Mesothelial cell of epicardium (in vitro differentiated cells): ENCODE measurements around the gene DNAJC7. TPM values are rescaled to one million over a fixed set of nuclear protein-coding genes. Genes with fewer than 3 reads are reported as not detected.
"Not testable (repeated sequence)": the region's sequence is repeated elsewhere in the genome, so short reads cannot be mapped to it uniquely, and the experiment has no call there.

ENCODE experiments used
- DNase-seq, 2 experiments: peaks; one replicate each; pipeline ENCODE4 v3.0.0; 2021; ENCODE audit warnings: low spot score in 2 of 2; ENCODE audit not compliant: unreplicated experiment in 2 of 2
- H3K27ac Mint-ChIP-seq: 2 replicates; pipeline ENCODE4 v1.8.0; 2021; ENCODE audit warnings: mixed read lengths
- H3K27me3 Mint-ChIP-seq: 2 replicates; pipeline ENCODE4 v1.8.0; 2021; ENCODE audit warnings: low read depth, mixed read lengths
- H3K36me3 Mint-ChIP-seq: 2 replicates; pipeline ENCODE4 v1.8.0; 2021; ENCODE audit warnings: mixed read lengths
- H3K4me1 Mint-ChIP-seq: 2 replicates; pipeline ENCODE4 v1.8.0; 2021; ENCODE audit warnings: mixed read lengths
- H3K4me3 Mint-ChIP-seq: 2 replicates; pipeline ENCODE4 v1.8.0; 2021; ENCODE audit warnings: mild to moderate bottlenecking, moderate library complexity, mixed read lengths
- H3K9me3 Mint-ChIP-seq: 2 replicates; pipeline ENCODE4 v1.8.0; 2021; ENCODE audit warnings: mixed read lengths
- CTCF ChIP-seq: fragments of 200-600 bp; sonication (generic); IDR thresholded peaks from one replicate; pipeline ENCODE4 v1.5.0; 2021; ENCODE audit warnings: antibody characterized with exemption; ENCODE audit not compliant: unreplicated experiment
- total RNA-seq: library from RNA; stranded (reverse); gene quantifications from 3 replicates; pipeline ENCODE4 v1.2.1, GENCODE V29; 2021

The DNAJC7 gene
- total RNA-seq, 1 donor from 2014 or later = 103 TPM

- H3K36me3 Mint-ChIP-seq = peaks cover 3% of the 10 kb centered on the region
- DNase-seq = no peak
- peak overlapping the region; percentile 99 for H3K27ac Mint-ChIP-seq
- H3K4me3 Mint-ChIP-seq = peak overlapping the region; percentile 99
- H3K9me3 Mint-ChIP-seq = no peaks in the 10 kb centered on the region
- no peaks in the 10 kb centered on the region for H3K27me3 Mint-ChIP-seq
- peaks cover 41% of the 10 kb centered on the region for H3K4me1 Mint-ChIP-seq
- TF ChIP-seq CTCF = no peak
Observed at GRCh38 chr17:42016411-42016831, 818 bp downstream of the DNAJC7 start.

GRCh38 chr17:42013740-42014139, 3.5 kb downstream of the DNAJC7 start:
- H3K4me1 Mint-ChIP-seq = peaks cover 22% of the 10 kb centered on the region
- H3K27me3 Mint-ChIP-seq, H3K9me3 Mint-ChIP-seq, H3K36me3 Mint-ChIP-seq, H3K4me3 Mint-ChIP-seq, DNase-seq: not testable (repeated sequence)
- H3K27ac Mint-ChIP-seq = peak overlapping the region; percentile 70

- H3K4me3 Mint-ChIP-seq, H3K9me3 Mint-ChIP-seq, H3K36me3 Mint-ChIP-seq, H3K27ac Mint-ChIP-seq, DNase-seq, H3K27me3 Mint-ChIP-seq: not testable (repeated sequence)
- H3K4me1 Mint-ChIP-seq = peaks cover 13% of the 10 kb centered on the region
Observed at GRCh38 chr17:42012363-42012762, 4.9 kb downstream of the DNAJC7 start.

- H3K9me3 Mint-ChIP-seq = no peaks in the 10 kb centered on the region
- peaks cover 7% of the 10 kb centered on the region for H3K4me1 Mint-ChIP-seq
- DNase-seq = no peak
- H3K27me3 Mint-ChIP-seq = no peaks in the 10 kb centered on the region
- no peak overlapping the region for H3K27ac Mint-ChIP-seq
- TF ChIP-seq CTCF = no peak
- no peak overlapping the region for H3K4me3 Mint-ChIP-seq
- peaks cover 11% of the 10 kb centered on the region for H3K36me3 Mint-ChIP-seq
Observed at GRCh38 chr17:42010898-42011516, 6.2 kb downstream of the DNAJC7 start.

GRCh38 chr17:42010266-42010680, 7.0 kb downstream of the DNAJC7 start:
- not testable (repeated sequence) for H3K4me3 Mint-ChIP-seq

GRCh38 chr17:42009170-42009569, 8.1 kb downstream of the DNAJC7 start:
- no peak for DNase-seq
- no peak for TF ChIP-seq CTCF
- Mint-ChIP-seq H3K27ac (no peak overlapping the region), H3K27me3 (no peaks in the 10 kb centered on the region), H3K4me1 (peaks cover 4% of the 10 kb centered on the region), H3K4me3 (no peak overlapping the region), H3K9me3 (no peaks in the 10 kb centered on the region), H3K36me3 (peaks cover 11% of the 10 kb centered on the region)

More at GRCh38 chr17:42010266-42010680, 7.0 kb downstream of the DNAJC7 start:
- DNase-seq, H3K9me3 Mint-ChIP-seq, H3K27ac Mint-ChIP-seq, H3K27me3 Mint-ChIP-seq, H3K4me1 Mint-ChIP-seq: not testable (repeated sequence)
- peaks cover 11% of the 10 kb centered on the region for H3K36me3 Mint-ChIP-seq

GRCh38 chr17:42005166-42005565, 12.1 kb downstream of the DNAJC7 start:
- no peak for DNase-seq
- Mint-ChIP-seq H3K36me3 (peaks cover 17% of the 10 kb centered on the region), H3K4me1 (no peaks in the 10 kb centered on the region), H3K27ac (no peak overlapping the region), H3K27me3 (no peaks in the 10 kb centered on the region), H3K4me3 (no peak overlapping the region), H3K9me3 (no peaks in the 10 kb centered on the region)
- no peak for TF ChIP-seq CTCF
